ENCODE measurements around the gene NTS. TPM values are rescaled to one million over a fixed set of nuclear protein-coding genes. Genes with fewer than 3 reads are reported as not detected.

The NTS gene
- total and polyA plus RNA-seq, 10 of the 15 experiments (the other 5 are each of a cell fraction or from before 2014, with no cell fraction given): 0.05 to 0.11 TPM; not detected in 8

- TF ChIP-seq ZNF592 (IDR thresholded peaks at IDR 0.05) (no peak), SMAD1 (IDR thresholded peaks at IDR 0.05; ENCODE audit: low read depth, partially characterized antibody) (no peak), NR2C1 (IDR thresholded peaks at IDR 0.05) (no peak), CEBPB (IDR thresholded peaks at IDR 0.05; ENCODE audit: borderline replicate concordance in 1 of 2, low read depth in 2 of 2, low read length in 2 of 2) (no peak)
These were observed 18.8 kb upstream of the NTS start (continued) for GRCh38 chr12:85855305-85855704.

GRCh38 chr12:85856966-85857365 is 17.1 kb upstream of the NTS start:
- ChIA-PET SMC1A (ENCODE audit: uncharacterized antibody, unreplicated experiment) (interaction anchor here (1.1 kb wide), 2 partner anchors 10 to 12 kb away, joined by 3 to 4 read pairs; no protein-coding TSS in a partner anchor), CTCF (interaction anchor here (2.5 to 5.0 kb wide), 2 partner anchors 10 to 14 kb away, joined by 10 to 23 read pairs; no protein-coding TSS in a partner anchor), POLR2A (no interaction called here), RAD21 (ENCODE audit: unreplicated experiment) (no interaction called here)
- no peak overlapping the region for H3K9ac ChIP-seq (ENCODE audit: control insufficient read depth, insufficient read depth, low read length)
- DNase-seq (ENCODE audit: low read depth, low spot score) (no peak), FAIRE-seq (no peak), ATAC-seq (no peak)
- in situ Hi-C loops (cut with MboI): no loop called here
- no peak overlapping the region for H3K4me3 ChIP-seq
- H3K4me1 ChIP-seq (ENCODE audit: control insufficient read depth, insufficient read depth, low read length): no peaks in the 10 kb centered on the region
- no peaks in the 10 kb centered on the region for H3K79me2 ChIP-seq (ENCODE audit: control insufficient read depth, insufficient read depth, low read length)
- H3K4me2 ChIP-seq (ENCODE audit: control insufficient read depth, insufficient read depth): no peak overlapping the region
- 0% methylated on average over 3 of the region's 3 CpGs for WGBS (ENCODE audit: insufficient coverage, insufficient replicate concordance, low lambda C conversion rate, missing lambda C conversion rate)
- intact Hi-C loops (cut with micrococcal nuclease; ENCODE audit: unreplicated experiment): no loop called here
- no TSS peak for BruUV-seq (replicated peaks)
- H3K27me3 ChIP-seq (replicated peaks in 1 of 2; ENCODE audit: control insufficient read depth in 2 of 2, insufficient read depth in 2 of 2, low read length in 1 of 2): no peaks in the 10 kb centered on the region
- H4K20me1 ChIP-seq (ENCODE audit: control insufficient read depth, insufficient read depth): no peaks in the 10 kb centered on the region
- no peak overlapping the region for H2AFZ ChIP-seq (ENCODE audit: control insufficient read depth, low read depth, low read length)
- TF ChIP-seq NRF1 (conservative IDR thresholded peaks at IDR 0.05; ENCODE audit: low read depth, low read length) (no peak), TBL1XR1 (IDR thresholded peaks at IDR 0.05; ENCODE audit: low read depth, low read length) (no peak), RAD51 (IDR thresholded peaks at IDR 0.05) (no peak), GABPA (IDR thresholded peaks at IDR 0.05; ENCODE audit: low read depth) (no peak)
- no peaks in the 10 kb centered on the region for H3K36me3 ChIP-seq (ENCODE audit: control insufficient read depth in 2 of 2, insufficient read depth in 2 of 2, low read length in 1 of 2)
- H3K27ac ChIP-seq (ENCODE audit: control insufficient read depth, insufficient read depth): no peak overlapping the region
- no peaks in the 10 kb centered on the region for H3K9me3 ChIP-seq (replicated peaks; ENCODE audit: control insufficient read depth, insufficient read depth, low read length)

Measured in GM12878 (cell line).